Nephron (organoid): ENCODE measurements around the gene HEMGN.

Source experiments
- H3K27ac Mint-ChIP-seq, 3 experiments: 2 replicates each; pipeline ENCODE4 v1.8.0; 2020; ENCODE audit warnings: mixed read lengths in 3 of 3, mild to moderate bottlenecking in 2 of 3, moderate library complexity in 1 of 3
- H3K27me3 Mint-ChIP-seq: 2 replicates; pipeline ENCODE4 v1.8.0; 2021; ENCODE audit warnings: low read depth, mild to moderate bottlenecking, moderate library complexity, mixed read lengths
- H3K36me3 Mint-ChIP-seq: 2 replicates; pipeline ENCODE4 v1.8.0; 2020; ENCODE audit warnings: low read depth, mixed read lengths
- H3K4me1 Mint-ChIP-seq: 2 replicates; pipeline ENCODE4 v1.8.0; 2020; ENCODE audit warnings: mixed read lengths
- H3K4me3 Mint-ChIP-seq, 3 experiments: 2 replicates each; pipeline ENCODE4 v1.8.0; 2020; ENCODE audit warnings: mild to moderate bottlenecking in 3 of 3, mixed read lengths in 3 of 3, moderate library complexity in 2 of 3
- H3K9me3 Mint-ChIP-seq: 2 replicates; pipeline ENCODE4 v1.8.0; 2020; ENCODE audit warnings: mixed read lengths
- CTCF ChIP-seq, 3 experiments: fragments of 200-600 bp; sonication (generic); IDR thresholded peaks; one replicate each; pipeline ENCODE4 v1.5.0; 2021; ENCODE audit warnings: antibody characterized with exemption in 3 of 3; ENCODE audit not compliant: unreplicated experiment in 3 of 3

Gene HEMGN

DNA sequence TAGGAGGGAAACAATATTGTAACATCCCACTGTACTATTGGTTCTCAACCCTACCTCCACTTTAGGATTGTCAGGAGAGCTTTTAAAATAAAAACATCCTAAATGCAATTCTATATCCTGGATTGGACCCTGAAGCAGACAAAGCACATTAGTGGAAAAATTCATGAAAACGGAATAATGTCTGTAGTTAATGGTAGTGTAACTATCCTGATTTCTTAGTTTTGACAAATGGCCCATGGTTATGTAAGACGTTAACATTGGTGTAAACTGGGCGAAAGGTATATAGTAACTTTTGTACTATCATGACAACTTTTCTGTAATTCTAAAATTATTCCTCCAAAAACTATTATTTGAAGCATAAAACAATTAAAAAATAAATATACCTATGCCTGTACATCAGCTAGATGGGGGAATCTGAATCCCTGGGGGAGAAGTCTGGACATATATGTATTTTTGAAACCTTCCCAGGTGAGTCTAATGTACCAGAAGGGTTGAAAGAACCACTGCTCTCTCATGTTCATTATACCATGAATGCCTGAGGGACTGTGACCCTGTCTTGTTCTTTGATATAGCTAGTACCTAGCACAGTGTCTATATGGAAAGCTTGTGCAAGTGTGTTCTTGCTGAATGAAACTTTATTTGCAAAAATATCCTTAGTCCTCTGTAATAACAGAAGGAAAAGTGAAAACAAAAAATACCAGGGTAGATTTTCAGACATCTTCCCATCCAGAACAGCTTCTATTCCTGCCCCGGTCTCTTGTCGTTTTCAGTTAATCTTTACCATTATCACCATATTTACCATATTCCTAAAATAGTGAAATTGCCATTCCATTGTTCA lies 12.3 kb downstream of the HEMGN start:
- Mint-ChIP-seq H3K36me3 (no peaks in the 10 kb centered on the region), H3K9me3 (no peaks in the 10 kb centered on the region), H3K4me3 (no peak overlapping the region)

GRCh38 chr9:97924386-97924785 lies 13.6 kb downstream of the HEMGN start:
- Mint-ChIP-seq H3K27me3 (peaks cover 46% of the 10 kb centered on the region), H3K36me3 (no peaks in the 10 kb centered on the region), H3K4me1 (peaks cover 6% of the 10 kb centered on the region), H3K27ac (no peak overlapping the region), H3K4me3 (peak overlapping the region in 1 of 3 experiments; percentile 10), H3K9me3 (no peaks in the 10 kb centered on the region)
- TF ChIP-seq CTCF (IDR thresholded peaks at IDR 0.05; ENCODE audit: unreplicated experiment in 3 of 3) = no peak

More for the DNA sequence above, 12.3 kb downstream of the HEMGN start:
- H3K27me3 Mint-ChIP-seq = peaks cover 60% of the 10 kb centered on the region
- no peak for TF ChIP-seq CTCF (IDR thresholded peaks at IDR 0.05; ENCODE audit: unreplicated experiment in 3 of 3)
- no peak overlapping the region for H3K27ac Mint-ChIP-seq
- H3K4me1 Mint-ChIP-seq = peaks cover 6% of the 10 kb centered on the region

GRCh38 chr9:97923529-97924108 lies 14.4 kb downstream of the HEMGN start:
- H3K4me3 Mint-ChIP-seq = peak overlapping the region; percentile 54 to 76 (median 73)
- peak; percentile 74 to 91 (median 81) for TF ChIP-seq CTCF (IDR thresholded peaks at IDR 0.05; ENCODE audit: unreplicated experiment in 3 of 3)
- H3K9me3 Mint-ChIP-seq = no peaks in the 10 kb centered on the region
- H3K27me3 Mint-ChIP-seq = peaks cover 39% of the 10 kb centered on the region
- peak overlapping the region; percentile 64 to 94 (median 93) for H3K27ac Mint-ChIP-seq
- H3K4me1 Mint-ChIP-seq = peaks cover 6% of the 10 kb centered on the region
- H3K36me3 Mint-ChIP-seq = peaks cover 3% of the 10 kb centered on the region

DNA sequence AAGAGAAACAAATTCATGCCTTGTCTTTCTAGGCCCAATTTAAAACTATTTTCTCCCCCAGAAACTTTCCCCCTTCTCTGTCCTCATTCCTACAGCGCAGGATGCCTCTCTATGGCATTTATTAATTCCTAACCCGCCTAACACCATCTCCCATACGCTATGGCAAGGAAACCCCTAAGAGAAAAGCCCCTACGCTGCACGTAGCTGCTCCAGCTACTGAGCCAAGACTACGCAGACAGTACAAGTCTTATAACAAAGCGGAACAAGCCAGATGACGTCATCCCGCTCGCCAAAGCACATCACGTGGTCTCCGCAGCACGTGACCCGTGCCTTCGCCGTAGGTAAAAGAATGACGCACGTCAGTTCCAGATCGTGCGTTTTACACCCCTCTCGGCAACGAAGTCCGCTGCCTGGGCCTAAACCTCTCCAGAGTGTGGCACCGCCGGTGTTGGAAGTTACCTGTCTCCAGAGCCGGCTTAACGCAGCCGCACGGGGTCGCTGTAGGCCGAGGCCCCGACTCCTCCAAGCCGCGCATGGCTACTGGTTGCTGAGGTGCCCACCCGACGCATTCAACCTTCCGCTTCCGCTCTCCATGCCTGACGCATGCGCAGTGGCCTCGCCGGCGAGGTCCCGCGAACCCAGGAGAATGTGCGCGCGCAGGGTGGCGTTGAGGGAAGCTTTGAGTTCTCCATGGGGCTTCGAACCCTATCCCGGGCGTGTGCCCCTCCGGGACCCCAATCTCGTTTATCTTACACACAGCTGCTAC lies 15.8 kb downstream of the HEMGN start, which contains the start of gene TRMO:
TRMO (minus strand) TSS at position 542 of the 766 bp plus-strand sequence; CDS start at position 535, 7 bp downstream.
- H3K4me1 Mint-ChIP-seq = peaks cover 6% of the 10 kb centered on the region
- peak within 1 kb of the TSS; percentile 85 to 91 (median 91) for H3K4me3 Mint-ChIP-seq
- no peaks in the 10 kb centered on the region for H3K9me3 Mint-ChIP-seq
- peaks cover 27% of the 10 kb centered on the region for H3K27me3 Mint-ChIP-seq
- H3K27ac Mint-ChIP-seq = peak within 1 kb of the TSS; percentile 93 to 96 (median 95)
- peak; percentile 51 to 73 (median 53) for TF ChIP-seq CTCF (IDR thresholded peaks at IDR 0.05; ENCODE audit: unreplicated experiment in 3 of 3)
- peaks cover 5% of the 10 kb centered on the region for H3K36me3 Mint-ChIP-seq

GRCh38 chr9:97919217-97919813 lies 18.7 kb downstream of the HEMGN start:
- no peak for TF ChIP-seq CTCF (IDR thresholded peaks at IDR 0.05; ENCODE audit: unreplicated experiment in 3 of 3)
- Mint-ChIP-seq H3K4me3 (peak overlapping the region; percentile 36 to 43 (median 43)), H3K9me3 (no peaks in the 10 kb centered on the region), H3K27me3 (peaks cover 6% of the 10 kb centered on the region), H3K27ac (peak overlapping the region in 1 of 3 experiments; percentile 39), H3K36me3 (peaks cover 9% of the 10 kb centered on the region), H3K4me1 (peaks cover 6% of the 10 kb centered on the region)
